Measurements from ENCODE around the gene ZER1.
"Not testable (repeated sequence)": the region's sequence is repeated elsewhere in the genome, so short reads cannot be mapped to it uniquely, and the experiment has no call there.

Gene ZER1

DNA sequence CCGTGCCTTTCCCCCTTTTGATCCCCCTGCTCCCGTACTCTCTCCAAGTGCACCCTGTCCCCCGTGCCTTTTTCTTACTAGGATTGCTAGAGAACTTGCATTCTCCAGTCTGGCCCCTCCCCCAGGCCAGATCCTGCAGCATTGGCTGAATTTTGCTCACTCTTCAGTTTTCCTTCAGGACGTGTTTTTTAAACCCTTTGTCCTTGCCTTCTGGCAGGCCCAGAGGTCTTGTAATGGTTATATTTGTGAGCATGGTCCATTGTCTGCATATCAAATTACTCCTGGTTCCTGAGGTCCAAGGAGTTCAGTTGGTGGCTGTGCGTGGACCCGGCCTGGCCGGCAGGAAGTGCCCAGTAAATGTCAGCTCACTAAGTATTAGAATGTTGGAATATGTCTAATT, 15.9 kb upstream of the ZER1 start:
- no peak for DNase-seq (ENCODE audit: low read depth)

DNA sequence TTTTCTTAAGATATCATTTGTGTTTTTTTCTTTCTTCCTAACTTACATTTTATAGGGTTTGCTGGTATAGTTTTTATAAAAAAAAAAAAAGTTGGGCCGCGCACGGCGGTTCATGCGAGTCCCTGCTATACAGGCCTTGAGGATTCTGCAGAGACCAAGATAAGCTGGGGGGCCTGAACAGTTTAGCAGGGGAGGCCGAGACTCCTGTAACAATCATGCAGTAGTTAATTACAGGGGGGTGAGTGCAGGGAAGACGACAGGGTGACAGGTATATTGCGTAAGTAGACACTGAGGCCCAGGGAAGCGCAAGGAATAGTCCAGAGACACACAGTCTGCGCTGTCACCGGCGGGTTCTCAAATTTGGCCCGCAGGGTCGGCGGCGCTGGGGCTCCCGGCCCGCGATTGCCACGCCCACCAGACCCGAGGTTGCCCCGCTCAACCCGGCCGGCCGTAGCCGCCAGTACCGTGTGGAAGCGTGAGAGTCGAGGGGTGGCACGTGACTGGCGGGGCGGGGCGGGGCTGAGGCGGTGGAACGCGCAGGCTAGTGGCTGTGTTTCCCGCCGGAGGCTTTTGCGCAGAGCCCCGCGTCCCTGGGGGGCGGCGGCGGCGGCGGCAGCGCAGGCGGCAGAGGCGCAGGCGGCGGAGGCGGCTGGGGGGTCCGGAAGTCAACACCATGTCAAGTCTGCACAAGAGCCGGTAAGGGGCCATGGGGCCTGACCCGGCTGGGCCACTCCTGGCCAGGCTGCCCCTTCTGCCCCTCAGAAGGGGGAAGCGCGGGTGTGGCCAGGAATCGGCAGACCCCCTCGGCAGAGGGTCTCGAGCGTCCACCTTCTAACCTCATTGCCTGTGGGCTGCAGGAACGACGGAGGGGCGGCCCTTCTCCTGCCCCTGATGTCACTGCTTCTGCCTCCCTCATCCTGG, 15.2 kb upstream of the ZER1 start, which contains the start of gene TBC1D13:
TBC1D13 (plus strand) TSS at position 573 of the 921 bp plus-strand sequence; CDS start at position 674, 101 bp downstream.
- DNase-seq (ENCODE audit: low read depth): peak; percentile 84

DNA sequence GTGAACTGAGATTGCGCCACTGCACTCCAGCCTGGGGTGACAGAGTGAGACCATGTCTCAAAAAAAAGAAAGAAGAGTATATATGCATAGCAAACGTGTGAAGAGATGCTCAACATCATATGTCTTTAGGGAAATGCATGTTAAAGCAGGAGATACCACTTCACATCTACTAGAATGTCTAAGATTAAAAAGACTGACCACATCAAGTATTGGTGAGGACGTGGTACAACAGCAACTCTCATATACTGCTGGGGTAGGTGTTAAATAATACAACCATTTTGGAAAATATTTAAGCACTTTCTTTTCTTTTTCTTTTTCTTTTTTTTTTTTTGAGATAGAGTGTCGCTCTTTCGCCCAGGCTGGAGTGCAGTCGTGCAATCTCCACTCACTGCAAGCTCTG, 13.7 kb upstream of the ZER1 start:
- no peak for DNase-seq (ENCODE audit: low read depth)

GRCh38 chr9:128782669-128783068, 10.9 kb upstream of the ZER1 start:
- DNase-seq (ENCODE audit: low read depth): no peak

DNA sequence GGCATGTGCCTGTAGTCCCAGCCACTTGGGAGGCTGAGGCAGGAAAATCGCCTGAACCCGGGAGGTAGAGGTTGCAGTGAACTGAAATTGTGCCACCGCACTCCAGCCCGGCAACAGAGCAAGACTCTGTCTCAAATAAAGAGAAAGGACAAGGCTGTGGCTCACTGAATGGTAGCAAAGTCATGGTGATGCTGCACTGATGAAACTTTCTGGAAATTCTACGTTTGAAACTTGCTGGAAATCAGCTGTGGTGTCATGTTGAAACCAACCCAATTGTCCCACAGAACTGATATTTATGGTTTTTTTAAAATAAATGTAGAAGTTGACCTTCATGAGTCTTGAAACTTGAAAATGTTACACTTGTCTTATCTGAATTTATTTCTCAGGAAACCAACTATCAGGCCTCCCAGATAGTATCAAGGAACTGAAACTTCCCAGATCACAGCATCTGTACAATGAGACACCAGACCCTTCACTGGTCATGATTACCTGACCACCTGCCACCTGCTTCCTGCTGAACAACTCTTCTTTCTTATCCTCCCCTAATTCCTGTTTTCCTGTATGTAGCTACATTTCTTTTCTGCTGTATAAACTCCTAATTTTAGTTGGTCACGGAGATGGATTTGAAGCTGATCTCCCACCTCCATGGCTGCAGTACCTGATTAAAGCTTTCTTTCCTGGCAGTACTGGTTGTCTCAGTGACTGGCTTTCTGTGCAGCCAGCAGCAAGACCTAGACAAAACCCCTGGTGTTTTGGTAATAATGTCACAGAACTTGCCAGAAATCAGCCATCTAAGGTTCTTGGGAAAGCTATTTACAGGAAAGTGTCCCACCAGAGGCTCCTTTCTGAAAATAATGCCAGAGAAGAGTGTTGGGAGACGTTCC, 9.7 kb upstream of the ZER1 start:
- DNase-seq (ENCODE audit: low read depth): no peak

- DNase-seq (ENCODE audit: low read depth): not testable (repeated sequence)
These were observed 8.4 kb upstream of the ZER1 start for GRCh38 chr9:128780093-128780492.

- DNase-seq (ENCODE audit: low read depth): no peak
These were observed 3.1 kb upstream of the ZER1 start for GRCh38 chr9:128774804-128775203.

- no peak for DNase-seq (ENCODE audit: low read depth)
These were observed 1.3 kb upstream of the ZER1 start for GRCh38 chr9:128773049-128773448.

- no peak for DNase-seq (ENCODE audit: low read depth)
These were observed 519 bp downstream of the ZER1 start for GRCh38 chr9:128771094-128771721.

DNA sequence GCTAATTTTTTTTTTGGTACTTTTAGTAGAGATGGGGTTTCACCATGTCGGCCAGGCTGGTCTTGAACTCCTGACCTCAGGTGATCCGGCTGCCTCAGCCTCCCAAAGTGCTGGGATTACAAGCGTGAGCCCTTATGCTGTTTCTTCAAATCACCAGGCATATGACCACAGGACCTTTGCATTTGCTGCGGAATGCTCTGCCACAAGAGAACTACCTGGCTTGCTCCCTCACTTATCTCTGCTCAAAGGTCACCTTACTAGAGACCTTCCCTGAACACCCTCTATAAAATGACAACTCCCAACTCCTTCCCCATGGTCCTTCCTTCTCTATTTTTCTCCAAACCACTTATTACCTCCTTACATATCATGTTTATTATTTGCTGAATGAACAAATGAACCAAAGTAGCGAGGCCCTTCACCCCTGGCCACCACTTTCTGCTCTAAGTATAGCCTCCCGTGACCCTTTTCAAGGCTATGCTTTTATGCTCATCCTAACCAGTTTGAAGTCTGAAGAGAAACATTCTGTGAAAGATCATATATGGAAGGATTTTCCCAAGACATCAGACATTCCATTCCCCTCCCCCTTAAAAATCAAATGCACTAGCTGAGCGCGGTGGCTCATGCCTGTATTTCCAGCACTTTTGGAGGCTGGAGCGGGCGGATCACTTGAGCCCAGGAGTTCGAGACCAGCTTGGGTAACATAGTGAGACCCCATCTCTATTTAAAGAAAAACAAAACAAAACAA, 1.3 kb downstream of the ZER1 start:
- no peak for DNase-seq (ENCODE audit: low read depth)

- DNase-seq (ENCODE audit: low read depth): no peak
These were observed 3.1 kb downstream of the ZER1 start for GRCh38 chr9:128768606-128769005.

- no peak for DNase-seq (ENCODE audit: low read depth)
These were observed 6.2 kb downstream of the ZER1 start for GRCh38 chr9:128765499-128765898.

- no peak for DNase-seq (ENCODE audit: low read depth)
These were observed 7.4 kb downstream of the ZER1 start for GRCh38 chr9:128764361-128764760.

DNA sequence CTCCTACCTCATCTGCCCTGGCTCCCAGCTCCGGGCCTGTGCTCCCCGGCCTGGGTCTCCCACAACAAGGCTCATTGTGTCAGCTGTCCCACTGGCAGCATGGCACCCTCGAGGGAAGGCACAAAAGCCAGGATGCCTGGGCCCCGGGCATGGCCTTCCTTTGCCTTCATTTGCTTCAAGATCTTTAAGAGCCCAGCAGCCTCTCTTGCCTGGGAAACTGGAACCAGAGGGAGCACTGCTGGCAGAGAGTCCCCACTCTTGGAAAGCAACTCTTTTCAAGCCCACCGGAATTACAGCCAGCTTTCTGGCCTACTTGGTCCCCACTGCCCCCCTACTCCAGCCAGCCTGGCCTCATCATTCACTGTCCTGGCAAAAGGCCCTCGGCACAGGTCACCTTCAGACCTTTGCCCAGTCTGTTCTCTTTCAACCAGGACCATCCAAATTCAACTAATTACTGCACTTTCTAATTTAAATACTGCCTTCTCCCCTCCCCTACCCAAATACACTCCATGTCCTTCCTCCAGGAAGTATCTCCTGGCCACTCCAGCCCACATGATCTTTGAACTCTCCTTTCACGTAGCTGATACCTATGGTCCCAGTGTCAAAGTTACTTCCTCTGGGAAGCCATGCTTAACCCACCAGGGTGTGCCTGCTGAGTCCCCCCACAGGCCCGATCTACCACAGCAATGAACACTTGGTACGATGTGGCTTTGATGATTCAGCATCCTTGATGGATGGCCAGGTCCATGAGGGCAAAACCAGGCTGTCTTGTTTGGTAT, 8.9 kb downstream of the ZER1 start:
- no peak for DNase-seq (ENCODE audit: low read depth)

GRCh38 chr9:128757602-128758001, 14.1 kb downstream of the ZER1 start:
- DNase-seq (ENCODE audit: low read depth): no peak

DNA sequence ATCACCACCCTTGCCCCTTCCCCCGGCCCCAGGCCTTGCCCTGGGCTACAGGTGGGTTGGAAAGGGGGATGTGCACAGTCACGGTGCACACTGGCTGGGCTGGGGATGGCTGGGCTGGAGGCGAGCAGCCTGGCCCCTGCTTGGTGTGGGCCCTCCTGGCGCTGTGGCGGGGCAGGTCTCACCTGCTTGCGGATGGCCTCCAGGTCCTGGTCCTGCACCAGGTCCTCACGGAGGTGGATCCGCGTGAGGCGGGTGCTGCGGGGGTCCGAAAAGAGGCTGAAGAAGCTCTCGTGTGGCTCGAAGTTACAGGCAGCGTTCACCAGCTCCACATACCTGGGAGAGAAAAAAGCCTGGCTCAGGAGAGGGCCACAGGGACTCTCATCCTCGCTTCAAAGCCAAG, 18.1 kb downstream of the ZER1 start:
- DNase-seq (ENCODE audit: low read depth): no peak

DNA sequence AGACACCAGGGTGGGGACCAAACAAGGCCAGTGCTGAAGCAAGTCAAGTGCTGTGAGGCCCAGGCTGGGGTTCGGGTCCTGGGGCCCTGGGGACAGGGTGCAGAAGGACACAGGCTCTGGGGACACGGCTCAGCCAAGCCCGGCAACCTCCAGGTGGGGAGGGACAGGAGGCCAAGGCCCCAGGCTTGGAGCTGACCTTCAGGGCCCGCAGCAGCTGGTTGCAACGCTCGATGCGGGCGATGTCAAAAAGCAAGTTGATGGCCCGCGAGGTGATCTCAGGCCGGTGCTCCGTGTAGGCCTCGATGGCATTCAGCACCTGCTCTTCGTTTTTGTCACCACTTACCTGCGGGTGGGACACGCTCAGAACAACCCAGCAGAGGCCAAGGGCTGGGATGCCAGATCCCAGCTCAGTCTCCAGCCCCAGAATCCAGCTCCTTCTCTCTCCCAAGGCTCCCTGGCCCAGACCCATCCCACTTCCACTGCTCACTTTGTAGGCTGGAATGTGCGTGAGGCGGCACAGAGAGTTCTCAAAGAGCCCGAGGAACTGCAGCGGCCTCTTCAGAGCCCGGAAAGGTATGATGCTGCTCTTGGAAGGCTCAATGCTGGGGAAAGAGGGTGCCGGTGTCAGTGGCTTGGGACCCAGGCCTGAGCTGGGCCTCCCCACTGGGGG, 20.7 kb downstream of the ZER1 start:
- DNase-seq (ENCODE audit: low read depth): no peak

GRCh38 chr9:128747241-128747640, 24.5 kb downstream of the ZER1 start:
- no peak for DNase-seq (ENCODE audit: low read depth)

DNA sequence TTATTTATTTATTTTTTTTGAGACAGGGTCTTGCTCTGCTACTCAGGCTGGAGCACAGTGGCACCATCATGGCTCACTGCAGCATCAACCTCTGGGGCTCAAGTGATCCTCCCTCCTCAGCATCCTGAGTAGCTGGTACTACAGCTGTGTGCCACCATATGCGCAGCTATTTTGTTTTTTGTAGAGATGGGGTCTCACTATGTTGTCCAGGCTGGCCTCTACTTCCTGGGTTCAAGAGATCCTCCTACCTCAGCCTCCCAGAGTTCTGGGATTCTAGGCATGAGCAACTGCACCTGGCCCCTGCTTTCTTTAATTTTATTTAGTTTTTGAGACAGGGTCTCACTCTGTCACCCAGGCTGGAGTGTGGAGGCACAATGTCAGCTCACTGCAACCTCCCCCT, 28.3 kb downstream of the ZER1 start:
- DNase-seq (ENCODE audit: low read depth): no peak

DNA sequence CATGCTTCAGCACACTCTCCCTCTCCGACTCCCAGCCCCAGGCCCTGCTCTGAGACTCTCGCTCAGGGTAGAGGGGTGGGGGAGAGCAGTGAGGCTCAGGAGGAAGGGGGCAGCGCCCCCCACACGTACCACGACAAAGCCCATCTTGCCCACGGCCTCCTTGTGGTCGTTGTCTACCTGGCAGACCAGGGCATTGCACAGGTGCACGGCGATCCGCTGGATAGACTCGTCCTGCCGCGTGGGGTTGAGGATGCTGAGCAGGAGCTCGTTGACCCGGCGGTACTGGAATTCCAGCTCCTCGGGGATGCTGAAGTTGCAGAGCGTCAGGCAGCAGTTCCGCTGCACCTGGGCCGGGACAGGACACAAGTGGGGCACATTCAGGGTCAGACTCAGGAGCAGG, 29.3 kb downstream of the ZER1 start:
- DNase-seq (ENCODE audit: low read depth): no peak
